ENCODE measurements around the gene TSHZ2.

TSHZ2 gene

GRCh38 chr20:53382263-53382844 is 410.2 kb downstream of the TSHZ2 start:
- TF ChIP-seq CTCF (IDR thresholded peaks at IDR 0.05): no peak
- Histone ChIP-seq H3K27ac (no peak overlapping the region), H3K4me3 (no peak overlapping the region)
- no peak for DNase-seq (ENCODE audit: low spot score)

- H3K4me3 ChIP-seq: no peak overlapping the region
- no peak overlapping the region for H3K27ac ChIP-seq
- no peak for TF ChIP-seq CTCF (IDR thresholded peaks at IDR 0.05)
- DNase-seq (ENCODE audit: low spot score): no peak
Observed at GRCh38 chr20:53383916-53384315, 411.8 kb downstream of the TSHZ2 start.

GRCh38 chr20:53384392-53384791 is 412.2 kb downstream of the TSHZ2 start:
- TF ChIP-seq CTCF (IDR thresholded peaks at IDR 0.05): no peak
- no peak for DNase-seq (ENCODE audit: low spot score)
- H3K4me3 ChIP-seq: no peak overlapping the region
- H3K27ac ChIP-seq: no peak overlapping the region

GRCh38 chr20:53385941-53386767 is 414.0 kb downstream of the TSHZ2 start:
- no peak for DNase-seq (ENCODE audit: low spot score)
- no peak for TF ChIP-seq CTCF (IDR thresholded peaks at IDR 0.05)
- no peak overlapping the region for H3K27ac ChIP-seq

GRCh38 chr20:53387983-53388675 is 416.0 kb downstream of the TSHZ2 start:
- no peak overlapping the region for H3K27ac ChIP-seq
- no peak overlapping the region for H3K4me3 ChIP-seq
- TF ChIP-seq CTCF (IDR thresholded peaks at IDR 0.05): no peak
- DNase-seq (ENCODE audit: low spot score): no peak

More at GRCh38 chr20:53385941-53386767, 414.0 kb downstream of the TSHZ2 start:
- H3K4me3 ChIP-seq: no peak overlapping the region

- no peak for DNase-seq (ENCODE audit: low spot score)
- TF ChIP-seq CTCF (IDR thresholded peaks at IDR 0.05): no peak
- H3K4me3 ChIP-seq: no peak overlapping the region
- H3K27ac ChIP-seq: no peak overlapping the region
Observed at GRCh38 chr20:53389516-53390300, 417.6 kb downstream of the TSHZ2 start.

Data from coronary artery (tissue), 2 donors.